Thyroid gland (tissue), 4 donors: Measurements from ENCODE around the gene DNAJB2. TPM values are rescaled to one million over a fixed set of nuclear protein-coding genes. Genes with fewer than 3 reads are reported as not detected.
"Not testable (repeated sequence)": the region's sequence is repeated elsewhere in the genome, so short reads cannot be mapped to it uniquely, and the experiment has no call there.

Source experiments
- DNase-seq, 2 donors: peaks; one replicate each; pipeline ENCODE4 v3.0.0-alpha.2; 2019
- H3K27ac ChIP-seq, 3 donors: fragments of 200-600 bp; sonication (generic); 1 replicate in 2 of 3; 2 replicates in 1 of 3; pipeline ENCODE4 v1.5.1; 2016 to 2019; ENCODE audit warnings: mild to moderate bottlenecking in 1 of 3, moderate library complexity in 1 of 3
- H3K27me3 ChIP-seq: fragments of 200-600 bp; sonication (generic); one replicate; pipeline ENCODE4 v1.5.1; 2019
- H3K36me3 ChIP-seq, 2 donors: fragments of 200-600 bp; sonication (generic); one replicate each; pipeline ENCODE4 v1.5.1; 2016 to 2019
- H3K4me1 ChIP-seq, 2 donors: fragments of 200-600 bp; sonication (generic); one replicate each; pipeline ENCODE4 v1.5.1; 2017 to 2019
- H3K4me3 ChIP-seq, 3 donors: fragments of 200-600 bp; sonication (generic); replicated peaks in 1 of 3; 1 replicate in 2 of 3; 2 replicates in 1 of 3; pipeline ENCODE4 v1.5.1; 2016; ENCODE audit warnings: mild to moderate bottlenecking in 1 of 3
- H3K9me3 ChIP-seq: fragments of 200-600 bp; sonication (generic); one replicate; pipeline ENCODE4 v1.5.1; 2017
- CTCF ChIP-seq, 6 experiments: fragments of 200-600 bp in 3 of 6; fragments of 450-650 bp in 3 of 6; sonication (generic) in 3 of 6; IDR thresholded peaks; one replicate each; pipeline ENCODE4 v1.5.1; 2016 to 2019; ENCODE audit warnings: antibody characterized with exemption in 6 of 6, mild to moderate bottlenecking in 2 of 6, inconsistent platforms in 1 of 6, moderate library complexity in 1 of 6
- POLR2A ChIP-seq, 2 donors: fragments of 450-650 bp; IDR thresholded peaks; one replicate each; pipeline ENCODE4 v1.6.1; 2017; ENCODE audit warnings: antibody characterized with exemption in 2 of 2, mild to moderate bottlenecking in 2 of 2, moderate library complexity in 1 of 2
- WGBS, 2 donors: methylation state at CpG; one replicate each; pipeline ENCODE4 v1.1.5; 2017; 5-methylcytosine and 5-hydroxymethylcytosine counted together
- intact Hi-C: fragments of 100-400 bp; cut with DNase I; formaldehyde crosslinking; loops from one replicate; pipeline ENCODE4 v1.15.1; 2023
- total RNA-seq, 4 donors: library from RNA; depleted of rRNA; stranded (reverse); fragments of >200 nt; gene quantifications; one replicate each; pipeline ENCODE4 v1.2.3, GENCODE V29; 2016

Gene DNAJB2
- total RNA-seq, 4 donors from 2014 or later: 79.0 to 127 (median 116) TPM

GRCh38 chr2:219254590-219255201 lies 24.5 kb upstream of the DNAJB2 start:
- Histone ChIP-seq H3K4me1 (peaks cover 20 to 36% of the 10 kb centered on the region in 2 donors), H3K27me3 (no peaks in the 10 kb centered on the region), H3K27ac (peak overlapping the region in 2 of 3 donors; percentile 18 to 49), H3K36me3 (no peaks in the 10 kb centered on the region), H3K4me3 (peak overlapping the region; percentile 24 to 62 (median 49)), H3K9me3 (no peaks in the 10 kb centered on the region)
- intact Hi-C loops: no loop called here
- DNase-seq: no peak
- TF ChIP-seq CTCF (IDR thresholded peaks at IDR 0.05): no peak
- TF ChIP-seq POLR2A (IDR thresholded peaks at IDR 0.05): no peak
- WGBS, 2 donors: 25 to 37% methylated on average over 8 to 9 of the region's 12 CpGs

- DNase-seq, H3K4me3 ChIP-seq, intact Hi-C loops, H3K27ac ChIP-seq, H3K36me3 ChIP-seq, H3K4me1 ChIP-seq, H3K9me3 ChIP-seq, H3K27me3 ChIP-seq: not testable (repeated sequence)
- WGBS, 2 donors: 85 to 89% methylated on average over 10 of the region's 10 CpGs
Observed at GRCh38 chr2:219258942-219259341, 20.2 kb upstream of the DNAJB2 start.

GRCh38 chr2:219261024-219261855 lies 17.9 kb upstream of the DNAJB2 start:
- Histone ChIP-seq H3K27ac (no peak overlapping the region), H3K4me3 (no peak overlapping the region), H3K36me3 (no peaks in the 10 kb centered on the region), H3K27me3 (no peaks in the 10 kb centered on the region), H3K9me3 (no peaks in the 10 kb centered on the region), H3K4me1 (no peaks in the 10 kb centered on the region)
- intact Hi-C loops: no loop called here
- DNase-seq: no peak
- no peak for TF ChIP-seq POLR2A (IDR thresholded peaks at IDR 0.05)
- TF ChIP-seq CTCF (IDR thresholded peaks at IDR 0.05): no peak
- 63 to 69% methylated on average over 5 of the region's 5 CpGs for WGBS, 2 donors

- 48 to 49% methylated on average over 4 to 5 of the region's 5 CpGs for WGBS, 2 donors
- Histone ChIP-seq H3K27ac (no peak overlapping the region), H3K27me3 (no peaks in the 10 kb centered on the region), H3K4me1 (peaks cover 0 to 10% of the 10 kb centered on the region in 2 donors), H3K4me3 (no peak overlapping the region), H3K9me3 (no peaks in the 10 kb centered on the region), H3K36me3 (no peaks in the 10 kb centered on the region)
- intact Hi-C loops: no loop called here
- DNase-seq: peak; percentile 64 to 67
- TF ChIP-seq POLR2A (IDR thresholded peaks at IDR 0.05): no peak
- no peak for TF ChIP-seq CTCF (IDR thresholded peaks at IDR 0.05)
Observed at GRCh38 chr2:219266232-219266631, 12.9 kb upstream of the DNAJB2 start.

- intact Hi-C loops: no loop called here
- Histone ChIP-seq H3K4me1 (peaks cover 0 to 10% of the 10 kb centered on the region in 2 donors), H3K9me3 (no peaks in the 10 kb centered on the region), H3K36me3 (no peaks in the 10 kb centered on the region), H3K27me3 (no peaks in the 10 kb centered on the region), H3K27ac (no peak overlapping the region), H3K4me3 (no peak overlapping the region)
- TF ChIP-seq CTCF (IDR thresholded peaks at IDR 0.05): no peak
- TF ChIP-seq POLR2A (IDR thresholded peaks at IDR 0.05): no peak
- 85 to 88% methylated on average over 1 of the region's 1 CpG for WGBS, 2 donors
- no peak for DNase-seq
Observed at GRCh38 chr2:219266886-219267285, 12.3 kb upstream of the DNAJB2 start.
